GM21528 (cell line): ENCODE results near the gene CIB1.
"Not testable (repeated sequence)": the region's sequence is repeated elsewhere in the genome, so short reads cannot be mapped to it uniquely, and the experiment has no call there.

Experiments
- ATAC-seq: cut with Tn5 transposase; IDR thresholded peaks from one replicate; pipeline ENCODE4 v1.9.1; 2021; ENCODE audit warnings: mild to moderate bottlenecking, moderate library complexity; ENCODE audit not compliant: unreplicated experiment, low FRiP score

Gene CIB1

GRCh38 chr15:90201130-90201943 lies 32.4 kb downstream of the CIB1 start, which contains the start of gene SEMA4B:
TSS of gene SEMA4B (plus strand) at chr15:90201330. CDS start at chr15:90201579, 249 bp downstream.
- peak; percentile 84 for ATAC-seq

- ATAC-seq, result peak; percentile 23
Observed at GRCh38 chr15:90200534-90201129, 33.1 kb downstream of the CIB1 start.

- no peak for ATAC-seq
Observed at GRCh38 chr15:90194655-90195054, 39.1 kb downstream of the CIB1 start.

GRCh38 chr15:90192961-90193786 lies 40.6 kb downstream of the CIB1 start:
- no peak for ATAC-seq

GRCh38 chr15:90191794-90192509 lies 41.8 kb downstream of the CIB1 start:
- peak; percentile 68 for ATAC-seq

GRCh38 chr15:90191344-90191687 lies 42.4 kb downstream of the CIB1 start:
- no peak for ATAC-seq

- peak; percentile 51 for ATAC-seq
Observed at GRCh38 chr15:90190606-90191343, 43.0 kb downstream of the CIB1 start.

- ATAC-seq, result no peak
Observed at GRCh38 chr15:90189781-90190467, 43.8 kb downstream of the CIB1 start.

- ATAC-seq, result no peak
Observed at GRCh38 chr15:90188914-90189748, 44.6 kb downstream of the CIB1 start.

GRCh38 chr15:90188065-90188464 lies 45.7 kb downstream of the CIB1 start:
- ATAC-seq, result not testable (repeated sequence)

- ATAC-seq, result no peak
Observed at GRCh38 chr15:90187257-90187868, 46.4 kb downstream of the CIB1 start.

GRCh38 chr15:90184786-90185704 lies 48.7 kb downstream of the CIB1 start:
- peak; percentile 47 for ATAC-seq

- ATAC-seq, result peak; percentile 58
Observed at GRCh38 chr15:90184119-90184785, 49.5 kb downstream of the CIB1 start.

GRCh38 chr15:90181776-90182175 lies 52.0 kb downstream of the CIB1 start:
- ATAC-seq, result no peak
